A673 (cell line): Measurements from ENCODE around the gene SIDT2. TPM values are rescaled to one million over a fixed set of nuclear protein-coding genes. Genes with fewer than 3 reads are reported as not detected.

ENCODE experiments used
- BruUV-seq: library from RNA; stranded (reverse); fragments of 400-500 nt; replicated peaks from 2 replicates; lab custom pipeline; 2021; lab: Mats Ljungman, UMichigan
- CTCF ChIA-PET: fragments of 300-600 bp; sonication (Branson Sonifier 250); formaldehyde crosslinking; loops from one replicate; lab custom pipeline; 2022; ENCODE audit warnings: antibody characterized with exemption; lab: Charles Lee
- POLR2A ChIA-PET: fragments of 300-600 bp; sonication (Branson Sonifier 250); formaldehyde crosslinking; loops from one replicate; lab custom pipeline; 2022; ENCODE audit warnings: antibody characterized with exemption; ENCODE audit not compliant: low non-redundant PET; lab: Charles Lee
- DNase-seq: peaks from one replicate; pipeline ENCODE4 v3.0.0-alpha.2; 2015; ENCODE audit warnings: low spot score
- H3K27ac ChIP-seq: fragments of 200-600 bp; sonication (generic); 2 replicates; pipeline ENCODE4 v1.5.1; 2016; ENCODE audit warnings: mixed run types, low read depth, mild to moderate bottlenecking, mixed read lengths, antibody characterized with exemption, low read length; ENCODE audit not compliant: poor library complexity, severe bottlenecking
- H3K27me3 ChIP-seq: fragments of 200-600 bp; sonication (generic); replicated peaks from 2 replicates; pipeline ENCODE4 v1.6.1; 2017; ENCODE audit warnings: mixed run types, low read depth, mild to moderate bottlenecking, mixed read lengths, antibody characterized with exemption, low read length; ENCODE audit not compliant: insufficient read depth, poor library complexity
- H3K36me3 ChIP-seq: fragments of 200-600 bp; sonication (generic); 2 replicates; pipeline ENCODE4 v1.6.1; 2016; ENCODE audit warnings: mixed run types, mild to moderate bottlenecking, mixed read lengths, antibody characterized with exemption, low read length; ENCODE audit not compliant: insufficient read depth, poor library complexity, severe bottlenecking
- H3K4me1 ChIP-seq: fragments of 200-600 bp; sonication (generic); 2 replicates; pipeline ENCODE4 v1.6.1; 2017; ENCODE audit warnings: mixed run types, mild to moderate bottlenecking, mixed read lengths, antibody characterized with exemption, low read length; ENCODE audit not compliant: insufficient read depth, poor library complexity, severe bottlenecking
- H3K4me3 ChIP-seq: fragments of 200-600 bp; sonication (generic); 2 replicates; pipeline ENCODE4 v1.5.1; 2016; ENCODE audit warnings: low read depth, mixed run types, mild to moderate bottlenecking, mixed read lengths, low read length; ENCODE audit not compliant: poor library complexity, severe bottlenecking
- H3K9me3 ChIP-seq: fragments of 200-600 bp; sonication (generic); 2 replicates; pipeline ENCODE4 v1.6.1; 2016; ENCODE audit warnings: mixed run types, low read depth, mild to moderate bottlenecking, mixed read lengths, antibody characterized with exemption, low read length; ENCODE audit not compliant: poor library complexity, severe bottlenecking
- EZH2 ChIP-seq: fragments of 200-600 bp; sonication (generic); IDR thresholded peaks from 2 replicates; pipeline ENCODE4 v1.6.1; 2017; ENCODE audit warnings: borderline replicate concordance, low read depth, mild to moderate bottlenecking, mixed read lengths, antibody characterized with exemption, low read length; ENCODE audit not compliant: poor library complexity, severe bottlenecking
- intact Hi-C: fragments of 100-400 bp; cut with micrococcal nuclease; formaldehyde crosslinking; loops from one replicate; pipeline ENCODE4 v1.10.0; 2022; ENCODE audit not compliant: unreplicated experiment
- total RNA-seq: library from RNA; stranded (reverse); gene quantifications from 2 replicates; pipeline ENCODE4 v1.2.3, GENCODE V29; 2021
- TF ChIP-seq, protein P1 (sequence below): fragments of 300-800, 200-600 bp; sonication (generic); conservative IDR thresholded peaks from 2 replicates; pipeline ENCODE4 v1.5.1; 2017; ENCODE audit warnings: low read depth, mild to moderate bottlenecking, antibody characterized with exemption, low read length, moderate library complexity, mixed read lengths

SIDT2 gene
- total RNA-seq, 1 experiment from 2014 or later, result 33.5 TPM

DNA sequence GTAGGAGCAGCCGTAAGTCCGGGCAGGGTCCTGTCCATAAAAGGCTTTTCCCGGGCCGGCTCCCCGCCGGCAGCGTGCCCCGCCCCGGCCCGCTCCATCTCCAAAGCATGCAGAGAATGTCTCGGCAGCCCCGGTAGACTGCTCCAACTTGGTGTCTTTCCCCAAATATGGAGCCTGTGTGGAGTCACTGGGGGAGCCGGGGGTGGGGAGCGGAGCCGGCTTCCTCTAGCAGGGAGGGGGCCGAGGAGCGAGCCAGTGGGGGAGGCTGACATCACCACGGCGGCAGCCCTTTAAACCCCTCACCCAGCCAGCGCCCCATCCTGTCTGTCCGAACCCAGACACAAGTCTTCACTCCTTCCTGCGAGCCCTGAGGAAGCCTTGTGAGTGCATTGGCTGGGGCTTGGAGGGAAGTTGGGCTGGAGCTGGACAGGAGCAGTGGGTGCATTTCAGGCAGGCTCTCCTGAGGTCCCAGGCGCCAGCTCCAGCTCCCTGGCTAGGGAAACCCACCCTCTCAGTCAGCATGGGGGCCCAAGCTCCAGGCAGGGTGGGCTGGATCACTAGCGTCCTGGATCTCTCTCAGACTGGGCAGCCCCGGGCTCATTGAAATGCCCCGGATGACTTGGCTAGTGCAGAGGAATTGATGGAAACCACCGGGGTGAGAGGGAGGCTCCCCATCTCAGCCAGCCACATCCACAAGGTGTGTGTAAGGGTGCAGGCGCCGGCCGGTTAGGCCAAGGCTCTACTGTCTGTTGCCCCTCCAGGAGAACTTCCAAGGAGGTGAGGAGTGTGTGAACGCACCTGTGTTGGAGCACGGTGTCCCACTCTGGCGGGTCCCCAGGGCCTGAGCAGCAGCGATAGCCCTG lies 20.7 kb downstream of the SIDT2 start, which contains the start of gene TAGLN:
Gene TAGLN (plus strand): TSS at position 318 of the 863 bp plus-strand sequence. CDS start 3,644 bp downstream, outside the sequence.
- H3K36me3 ChIP-seq, result no peaks in the 10 kb centered on the region
- no peak within 1 kb of the TSS for H3K27ac ChIP-seq
- BruUV-seq, result no TSS peak
- TF ChIP-seq, protein P1, sequence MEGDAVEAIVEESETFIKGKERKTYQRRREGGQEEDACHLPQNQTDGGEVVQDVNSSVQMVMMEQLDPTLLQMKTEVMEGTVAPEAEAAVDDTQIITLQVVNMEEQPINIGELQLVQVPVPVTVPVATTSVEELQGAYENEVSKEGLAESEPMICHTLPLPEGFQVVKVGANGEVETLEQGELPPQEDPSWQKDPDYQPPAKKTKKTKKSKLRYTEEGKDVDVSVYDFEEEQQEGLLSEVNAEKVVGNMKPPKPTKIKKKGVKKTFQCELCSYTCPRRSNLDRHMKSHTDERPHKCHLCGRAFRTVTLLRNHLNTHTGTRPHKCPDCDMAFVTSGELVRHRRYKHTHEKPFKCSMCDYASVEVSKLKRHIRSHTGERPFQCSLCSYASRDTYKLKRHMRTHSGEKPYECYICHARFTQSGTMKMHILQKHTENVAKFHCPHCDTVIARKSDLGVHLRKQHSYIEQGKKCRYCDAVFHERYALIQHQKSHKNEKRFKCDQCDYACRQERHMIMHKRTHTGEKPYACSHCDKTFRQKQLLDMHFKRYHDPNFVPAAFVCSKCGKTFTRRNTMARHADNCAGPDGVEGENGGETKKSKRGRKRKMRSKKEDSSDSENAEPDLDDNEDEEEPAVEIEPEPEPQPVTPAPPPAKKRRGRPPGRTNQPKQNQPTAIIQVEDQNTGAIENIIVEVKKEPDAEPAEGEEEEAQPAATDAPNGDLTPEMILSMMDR, result no peak
- TF ChIP-seq EZH2, result no peak
- intact Hi-C loops, result no loop called here
- no peak within 1 kb of the TSS for H3K4me3 ChIP-seq
- no peaks in the 10 kb centered on the region for H3K27me3 ChIP-seq
- peak; percentile 53 for DNase-seq
- H3K9me3 ChIP-seq, result no peaks in the 10 kb centered on the region
- ChIA-PET POLR2A (no interaction called here), CTCF (no interaction called here)
- H3K4me1 ChIP-seq, result peaks cover 4% of the 10 kb centered on the region

DNA sequence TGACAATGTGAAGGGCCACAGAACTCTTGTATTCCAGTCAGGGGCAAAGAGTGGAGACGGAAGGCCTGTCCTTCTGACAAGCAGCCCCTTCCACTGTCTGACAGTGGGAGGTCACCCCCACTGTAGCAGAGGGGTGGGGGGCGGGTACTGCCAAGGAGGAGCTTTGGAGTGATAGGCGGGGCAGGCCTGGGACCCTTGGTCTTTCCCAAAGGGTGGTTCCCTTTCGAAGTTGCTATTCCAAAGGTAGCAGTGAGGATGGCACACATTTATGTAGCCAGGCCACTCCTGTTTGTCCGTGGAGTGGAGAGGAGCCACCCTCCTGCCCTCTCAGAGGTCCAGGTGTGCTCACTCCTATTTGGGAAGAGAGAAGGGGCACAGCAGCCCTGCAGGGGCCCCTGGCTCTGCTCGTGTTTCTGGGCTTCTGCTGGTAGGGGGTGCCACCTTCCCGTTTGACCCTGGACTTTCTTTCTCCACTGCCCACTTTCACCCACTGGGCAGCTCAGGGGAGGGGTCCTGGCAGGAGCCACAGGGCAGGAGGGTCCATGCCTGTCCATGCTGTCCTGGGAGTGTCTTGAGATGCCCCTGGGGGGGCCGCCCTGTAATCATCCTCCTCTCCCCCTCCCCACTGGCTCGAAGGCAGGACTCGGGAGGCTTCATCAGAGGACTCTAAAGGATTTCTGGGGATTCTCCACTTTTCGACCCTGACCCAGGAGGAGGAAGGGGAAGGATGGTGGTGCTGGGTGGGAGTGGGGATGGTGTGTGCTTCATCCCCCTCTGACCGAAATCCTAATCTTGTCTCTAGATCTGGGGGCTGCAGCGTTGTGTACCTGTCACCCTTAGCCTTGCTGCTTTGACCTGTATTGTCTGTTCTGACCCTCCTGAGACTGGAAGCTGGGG lies 21.6 kb downstream of the SIDT2 start:
- POLR2A ChIA-PET, result no interaction called here
- intact Hi-C loops, result no loop called here
- no peak overlapping the region for H3K4me3 ChIP-seq

More for the DNA sequence above, 21.6 kb downstream of the SIDT2 start:
- no peak overlapping the region for H3K27ac ChIP-seq
- H3K36me3 ChIP-seq, result peaks cover 4% of the 10 kb centered on the region
- peaks cover 4% of the 10 kb centered on the region for H3K4me1 ChIP-seq
- no peak for DNase-seq
- no TSS peak for BruUV-seq
- TF ChIP-seq, protein P1, result no peak
- no peak for TF ChIP-seq EZH2
- CTCF ChIA-PET, result no interaction called here
- no peaks in the 10 kb centered on the region for H3K9me3 ChIP-seq
- H3K27me3 ChIP-seq, result no peaks in the 10 kb centered on the region
